H1 (cell line): ENCODE data around the gene AMN1. TPM values are rescaled to one million over a fixed set of nuclear protein-coding genes. Genes with fewer than 3 reads are reported as not detected.

ENCODE experiments used
- BCL11A ChIP-seq, 2 experiments: IDR thresholded peaks; one replicate each; pipeline ENCODE4 v1.6.1; 2011; ENCODE audit warnings: low read depth in 2 of 2, low read length in 2 of 2, mild to moderate bottlenecking in 2 of 2
- KDM5A ChIP-seq: fragments of 200-600 bp; IDR thresholded peaks from 2 replicates; pipeline ENCODE4 v1.7.1; 2012; ENCODE audit warnings: mild to moderate bottlenecking, low read length, inconsistent platforms, mixed read lengths
- MAX ChIP-seq: IDR thresholded peaks from 2 replicates; pipeline ENCODE4 v1.6.1; 2012; ENCODE audit warnings: inconsistent platforms
- NRF1 ChIP-seq: IDR thresholded peaks from 2 replicates; pipeline ENCODE4 v1.6.1; 2011; ENCODE audit warnings: mild to moderate bottlenecking, low read depth, low read length, improper control_type of control experiment
- SP1 ChIP-seq: IDR thresholded peaks from 2 replicates; pipeline ENCODE4 v1.6.1; 2011; ENCODE audit warnings: low read depth, low read length
- polyA plus RNA-seq, 7 experiments: library from polyadenylated mRNA; depleted of rRNA in 3 of 7; stranded (reverse) in 5 of 7; unstranded in 2 of 7; fragments of >200 nt in 5 of 7; fragments of 200-250 nt in 2 of 7; gene quantifications; 1 replicate in 5 of 7; 2 replicates in 1 of 7; 4 replicates in 1 of 7; pipeline versions ENCODE4 v1.2.1 to v1.2.3, GENCODE V29; 2011 to 2013; ENCODE audit warnings: missing spikeins in 2 of 7, mixed read lengths in 2 of 7
- total RNA-seq: library from RNA; stranded (reverse); fragmentation: NEBNext Ultra II Directional; extraction: Animal tissue kit (Norgen Biotek cat#: 25700); gene quantifications from 2 replicates; pipeline ENCODE4 v1.2.1, GENCODE V29; 2021

Gene AMN1
- total and polyA plus RNA-seq, 2 of the 8 experiments (the other 6 are each of a cell fraction or from before 2014, with no cell fraction given) = 7.5 to 13.8 TPM

GRCh38 chr12:31645924-31646323, 82.9 kb downstream of the AMN1 start (continued):
- TF ChIP-seq SP1 = no peak
- TF ChIP-seq BCL11A (IDR thresholded peaks at IDR 0.05; ENCODE audit: low read depth in 2 of 2, low read length in 2 of 2) = no peak
- TF ChIP-seq KDM5A = no peak
- no peak for TF ChIP-seq NRF1
- no peak for TF ChIP-seq MAX
